Suprapubic skin (tissue), 4 donors: ENCODE results near the gene TMEM114. TPM values are rescaled to one million over a fixed set of nuclear protein-coding genes. Genes with fewer than 3 reads are reported as not detected.
"Not testable (repeated sequence)": the region's sequence is repeated elsewhere in the genome, so short reads cannot be mapped to it uniquely, and the experiment has no call there.

Source experiments
- DNase-seq, 2 donors: peaks; one replicate each; pipeline ENCODE4 v3.0.0-alpha.2; 2019; ENCODE audit warnings: low spot score in 2 of 2
- H3K27ac ChIP-seq: fragments of 200-600 bp; sonication (generic); one replicate; pipeline ENCODE4 v1.5.1; 2019
- H3K27me3 ChIP-seq: fragments of 200-600 bp; sonication (generic); one replicate; pipeline ENCODE4 v1.5.1; 2019
- H3K36me3 ChIP-seq: fragments of 200-600 bp; sonication (generic); one replicate; pipeline ENCODE4 v1.5.1; 2019
- H3K4me1 ChIP-seq: fragments of 200-600 bp; sonication (generic); one replicate; pipeline ENCODE4 v1.5.1; 2019
- H3K4me3 ChIP-seq: fragments of 200-600 bp; sonication (generic); one replicate; pipeline ENCODE4 v1.5.1; 2019; ENCODE audit warnings: mild to moderate bottlenecking
- H3K9me3 ChIP-seq: fragments of 200-600 bp; sonication (generic); one replicate; pipeline ENCODE4 v1.5.1; 2019
- EP300 ChIP-seq: sonication (generic); formaldehyde crosslinking; IDR thresholded peaks from one replicate; pipeline ENCODE4 v1.6.1; 2017; ENCODE audit warnings: antibody characterized with exemption
- POLR2A ChIP-seq, 2 donors: fragments of 450-650 bp; IDR thresholded peaks; one replicate each; pipeline ENCODE4 v1.6.1; 2017; ENCODE audit warnings: antibody characterized with exemption in 2 of 2, mild to moderate bottlenecking in 2 of 2, moderate library complexity in 2 of 2
- POLR2AphosphoS5 ChIP-seq, 3 donors: sonication (generic); formaldehyde crosslinking; IDR thresholded peaks; one replicate each; pipeline ENCODE4 v1.6.1; 2017; ENCODE audit warnings: antibody characterized with exemption in 3 of 3
- WGBS: methylation state at CpG from one replicate; pipeline ENCODE4 v1.1.5; 2018; 5-methylcytosine and 5-hydroxymethylcytosine counted together
- total RNA-seq, 4 donors: library from RNA; depleted of rRNA; stranded (reverse); fragments of >200 nt; gene quantifications; one replicate each; pipeline ENCODE4 v1.1.0, GENCODE V29; 2016
- TF ChIP-seq, protein P1 (sequence below), 2 donors: fragments of 200-600 bp in 1 of 2; fragments of 450-650 bp in 1 of 2; sonication (generic) in 1 of 2; IDR thresholded peaks; one replicate each; pipeline ENCODE4 v1.5.1; 2016 to 2019; ENCODE audit warnings: antibody characterized with exemption in 2 of 2, mild to moderate bottlenecking in 1 of 2, moderate library complexity in 1 of 2

The TMEM114 gene
- total RNA-seq, 4 donors from 2014 or later: not detected

DNA sequence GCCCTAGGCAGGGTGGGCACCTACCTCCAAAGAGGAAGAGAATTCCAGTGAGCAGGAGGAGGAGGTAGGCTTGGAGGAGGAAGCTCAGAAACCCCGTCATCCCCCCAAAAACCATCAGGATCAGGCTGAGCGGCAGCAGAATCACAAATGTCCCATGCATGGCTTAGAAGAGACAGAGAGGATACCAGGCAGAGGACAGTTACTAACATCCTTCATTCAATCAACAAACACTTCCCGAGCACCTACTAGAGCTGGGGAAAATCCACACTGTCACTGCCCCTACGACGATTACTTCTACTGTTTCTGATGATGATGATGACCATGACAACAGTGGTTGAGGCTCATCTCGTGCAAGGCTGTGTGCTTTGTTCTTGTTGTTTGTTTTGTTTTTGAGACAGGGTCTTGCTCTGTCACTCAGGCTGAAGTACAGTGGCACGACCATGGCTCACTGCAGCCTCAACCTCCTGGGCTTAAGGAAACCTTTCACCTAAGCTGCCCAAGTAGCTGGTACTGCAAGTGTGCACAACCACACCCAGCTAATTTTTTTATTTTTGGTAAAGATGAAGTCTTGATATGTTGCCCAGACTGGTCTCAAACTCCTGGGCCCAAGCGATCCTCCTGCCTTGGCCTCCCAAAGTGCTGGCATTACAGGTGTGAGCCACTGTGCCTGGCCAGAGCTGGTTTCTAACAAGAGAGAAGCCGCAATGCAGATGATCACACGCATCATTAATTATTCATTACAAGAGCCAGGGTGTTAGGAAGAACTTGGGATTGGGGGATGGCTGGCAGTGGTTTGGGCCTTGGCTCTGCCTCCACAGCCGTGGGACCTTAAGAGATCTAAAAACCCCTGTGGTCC, 18.0 kb downstream of the TMEM114 start:
- no peaks in the 10 kb centered on the region for H3K36me3 ChIP-seq
- H3K27ac ChIP-seq: no peak overlapping the region
- no peak for DNase-seq
- H3K27me3 ChIP-seq: peaks cover 33% of the 10 kb centered on the region
- no peak for TF ChIP-seq EP300
- TF ChIP-seq POLR2A (IDR thresholded peaks at IDR 0.05): no peak
- TF ChIP-seq, protein P1, sequence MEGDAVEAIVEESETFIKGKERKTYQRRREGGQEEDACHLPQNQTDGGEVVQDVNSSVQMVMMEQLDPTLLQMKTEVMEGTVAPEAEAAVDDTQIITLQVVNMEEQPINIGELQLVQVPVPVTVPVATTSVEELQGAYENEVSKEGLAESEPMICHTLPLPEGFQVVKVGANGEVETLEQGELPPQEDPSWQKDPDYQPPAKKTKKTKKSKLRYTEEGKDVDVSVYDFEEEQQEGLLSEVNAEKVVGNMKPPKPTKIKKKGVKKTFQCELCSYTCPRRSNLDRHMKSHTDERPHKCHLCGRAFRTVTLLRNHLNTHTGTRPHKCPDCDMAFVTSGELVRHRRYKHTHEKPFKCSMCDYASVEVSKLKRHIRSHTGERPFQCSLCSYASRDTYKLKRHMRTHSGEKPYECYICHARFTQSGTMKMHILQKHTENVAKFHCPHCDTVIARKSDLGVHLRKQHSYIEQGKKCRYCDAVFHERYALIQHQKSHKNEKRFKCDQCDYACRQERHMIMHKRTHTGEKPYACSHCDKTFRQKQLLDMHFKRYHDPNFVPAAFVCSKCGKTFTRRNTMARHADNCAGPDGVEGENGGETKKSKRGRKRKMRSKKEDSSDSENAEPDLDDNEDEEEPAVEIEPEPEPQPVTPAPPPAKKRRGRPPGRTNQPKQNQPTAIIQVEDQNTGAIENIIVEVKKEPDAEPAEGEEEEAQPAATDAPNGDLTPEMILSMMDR (IDR thresholded peaks at IDR 0.05): no peak
- TF ChIP-seq POLR2AphosphoS5 (IDR thresholded peaks at IDR 0.05): no peak
- no peaks in the 10 kb centered on the region for H3K4me1 ChIP-seq
- 76% methylated on average over 11 of the region's 11 CpGs for WGBS
- no peaks in the 10 kb centered on the region for H3K9me3 ChIP-seq
- H3K4me3 ChIP-seq: no peak overlapping the region

DNA sequence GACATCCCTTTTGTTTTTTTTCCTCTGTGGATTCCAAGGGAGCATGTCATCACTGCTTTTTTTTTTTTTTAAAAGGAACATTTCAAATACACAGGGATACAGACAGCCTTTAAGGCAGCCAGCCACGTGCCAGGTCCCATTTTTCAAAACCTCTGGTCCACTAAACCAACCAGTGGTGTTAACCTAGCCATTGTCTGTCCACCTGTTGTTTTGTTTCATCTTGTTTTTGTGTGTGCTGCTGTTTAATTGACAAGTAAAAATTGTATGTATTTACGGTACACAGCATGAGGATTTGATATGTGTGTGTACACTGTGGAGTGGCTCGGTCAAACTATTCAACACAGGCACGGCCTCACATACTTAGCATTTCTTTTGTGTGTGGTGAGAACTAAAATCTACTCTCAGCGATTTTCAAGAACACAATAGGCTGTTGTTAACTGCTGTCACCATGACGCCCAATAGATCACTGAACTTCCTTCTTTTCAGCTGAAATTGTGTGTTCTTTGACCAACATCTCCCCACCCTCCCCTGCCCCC, 19.2 kb downstream of the TMEM114 start:
- no peaks in the 10 kb centered on the region for H3K4me1 ChIP-seq
- TF ChIP-seq POLR2A (IDR thresholded peaks at IDR 0.05) (no peak), EP300 (no peak), POLR2AphosphoS5 (IDR thresholded peaks at IDR 0.05) (no peak)
- TF ChIP-seq, protein P1 (IDR thresholded peaks at IDR 0.05): no peak
- no peak overlapping the region for H3K27ac ChIP-seq
- no peaks in the 10 kb centered on the region for H3K9me3 ChIP-seq
- H3K36me3 ChIP-seq: no peaks in the 10 kb centered on the region
- no peak for DNase-seq
- no peak overlapping the region for H3K4me3 ChIP-seq
- H3K27me3 ChIP-seq: peaks cover 26% of the 10 kb centered on the region
- WGBS: 26% methylated on average over 6 of the region's 6 CpGs

DNA sequence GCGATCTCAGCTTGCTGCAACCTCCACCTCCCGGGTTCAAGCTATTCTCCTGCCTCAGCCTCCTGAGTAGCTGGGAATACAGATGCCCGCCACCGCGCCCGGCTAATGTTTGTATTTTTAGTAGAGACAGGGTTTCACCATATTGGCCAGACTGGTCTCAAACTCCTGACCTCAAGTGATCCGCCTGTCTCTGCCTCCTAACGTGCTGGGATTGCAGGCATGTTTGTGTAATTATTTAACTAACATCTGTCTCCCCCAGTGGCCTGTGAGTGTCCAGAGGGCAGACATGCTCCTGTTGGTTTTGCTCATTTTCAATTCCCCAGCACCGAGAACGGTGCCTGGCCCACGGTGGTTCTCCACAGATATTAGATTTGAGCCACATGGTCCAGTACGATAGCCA, 19.9 kb downstream of the TMEM114 start:
- H3K9me3 ChIP-seq, H3K4me3 ChIP-seq, H3K36me3 ChIP-seq, DNase-seq, H3K4me1 ChIP-seq, H3K27ac ChIP-seq: not testable (repeated sequence)
- H3K27me3 ChIP-seq: peaks cover 21% of the 10 kb centered on the region
- 90% methylated on average over 12 of the region's 12 CpGs for WGBS

DNA sequence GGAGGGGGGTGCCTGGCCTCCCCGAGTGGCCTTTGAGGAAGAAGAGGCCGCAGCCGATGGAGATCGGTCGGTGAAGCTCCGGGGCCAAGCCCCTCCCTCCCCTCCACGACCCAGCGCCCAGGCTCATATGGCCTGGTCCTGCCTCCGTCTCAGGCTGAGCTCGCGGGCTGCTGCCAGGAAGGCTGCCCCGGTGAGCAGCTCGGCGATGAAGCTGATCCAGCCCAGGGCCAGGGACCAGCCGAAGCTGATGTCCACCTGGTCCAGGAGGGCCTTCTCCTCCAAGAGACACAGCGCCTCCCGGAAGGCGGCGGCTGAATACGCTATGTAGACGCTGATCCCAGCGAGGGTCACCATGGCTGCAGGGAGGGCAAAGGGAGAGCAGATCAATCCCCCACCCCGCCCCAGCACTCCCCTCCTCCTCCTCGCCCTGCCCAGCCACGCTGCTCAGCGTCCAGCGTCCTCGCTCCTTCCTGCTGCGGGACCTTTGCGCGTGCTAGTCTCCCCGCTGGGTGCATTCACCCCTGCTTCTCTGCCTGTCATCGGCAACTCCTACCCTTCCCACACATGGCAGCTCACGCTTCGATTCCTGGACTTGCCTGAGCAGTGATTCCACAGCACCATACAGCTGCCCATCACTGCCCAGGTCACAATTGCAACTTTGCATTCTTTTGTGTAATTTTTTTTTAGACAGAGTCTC, 20.5 kb downstream of the TMEM114 start:
- H3K36me3 ChIP-seq: no peaks in the 10 kb centered on the region
- no peaks in the 10 kb centered on the region for H3K4me1 ChIP-seq
- no peak overlapping the region for H3K4me3 ChIP-seq
- H3K9me3 ChIP-seq: no peaks in the 10 kb centered on the region
- TF ChIP-seq POLR2AphosphoS5 (IDR thresholded peaks at IDR 0.05): no peak
- TF ChIP-seq, protein P1 (IDR thresholded peaks at IDR 0.05): no peak
- peaks cover 21% of the 10 kb centered on the region for H3K27me3 ChIP-seq
- no peak for DNase-seq
- no peak overlapping the region for H3K27ac ChIP-seq
- 48% methylated on average over 12 of the region's 35 CpGs for WGBS

DNA sequence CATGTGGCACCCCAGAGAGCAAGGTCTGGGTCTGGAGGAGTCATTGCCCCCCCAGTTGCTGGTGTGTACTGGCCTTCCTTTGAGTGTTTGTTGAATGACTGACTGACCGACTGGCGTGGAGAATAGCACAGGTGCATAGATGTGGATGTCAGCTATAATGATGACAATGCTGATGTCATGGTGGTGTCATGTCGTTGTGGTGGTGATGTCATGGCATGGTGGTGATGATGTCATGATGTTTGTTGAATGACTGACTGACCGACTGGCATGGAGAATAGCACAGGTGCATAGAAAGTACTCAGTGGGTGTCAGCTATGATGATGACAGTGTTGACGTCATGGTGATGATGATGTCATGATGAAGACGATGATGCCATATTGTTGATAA, 22.1 kb downstream of the TMEM114 start:
- H3K4me3 ChIP-seq: no peak overlapping the region
- no peaks in the 10 kb centered on the region for H3K4me1 ChIP-seq
- no peaks in the 10 kb centered on the region for H3K36me3 ChIP-seq
- DNase-seq: no peak
- TF ChIP-seq, protein P1 (IDR thresholded peaks at IDR 0.05): no peak
- TF ChIP-seq POLR2A (IDR thresholded peaks at IDR 0.05): no peak
- TF ChIP-seq EP300: no peak
- no peak for TF ChIP-seq POLR2AphosphoS5 (IDR thresholded peaks at IDR 0.05)
- H3K9me3 ChIP-seq: no peaks in the 10 kb centered on the region
- H3K27ac ChIP-seq: no peak overlapping the region
- 90% methylated on average over 6 of the region's 6 CpGs for WGBS
- H3K27me3 ChIP-seq: peaks cover 21% of the 10 kb centered on the region
